T-helper 2 cell (primary cell): ENCODE results near the gene RNF123.
A peak's percentile ranks its signal among the peaks of the same experiment; 100 is the strongest.
"Not testable (repeated sequence)": the region's sequence is repeated elsewhere in the genome, so short reads cannot be mapped to it uniquely, and the experiment has no call there.

Experiments used
- DNase-seq, 5 experiments: peaks; one replicate each; pipeline versions ENCODE4 v3.0.0 to v3.0.0-alpha.2; 2012 to 2022

Gene RNF123

DNA sequence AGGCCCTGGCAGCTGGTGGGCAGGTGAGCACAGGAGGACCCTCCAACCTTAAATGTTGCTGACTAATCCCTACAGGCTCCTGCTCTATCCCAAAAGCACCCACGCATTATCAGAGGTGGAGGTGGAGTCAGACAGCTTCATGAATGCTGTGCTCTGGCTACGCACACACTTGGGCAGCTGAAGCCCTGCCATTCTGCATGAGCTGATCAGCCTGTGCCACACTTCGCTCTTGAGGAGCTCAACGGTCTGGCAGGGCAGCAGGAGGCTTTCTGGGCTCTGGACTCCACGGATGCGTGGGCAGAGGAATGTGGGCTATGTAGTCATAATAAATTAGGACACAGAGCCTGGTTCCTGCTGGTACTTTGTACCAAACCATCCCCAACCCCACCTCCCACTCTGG, 6.2 kb upstream of the RNF123 start:
- DNase-seq: no peak

GRCh38 chr3:49684453-49684852, 4.9 kb upstream of the RNF123 start:
- DNase-seq: not testable (repeated sequence)

DNA sequence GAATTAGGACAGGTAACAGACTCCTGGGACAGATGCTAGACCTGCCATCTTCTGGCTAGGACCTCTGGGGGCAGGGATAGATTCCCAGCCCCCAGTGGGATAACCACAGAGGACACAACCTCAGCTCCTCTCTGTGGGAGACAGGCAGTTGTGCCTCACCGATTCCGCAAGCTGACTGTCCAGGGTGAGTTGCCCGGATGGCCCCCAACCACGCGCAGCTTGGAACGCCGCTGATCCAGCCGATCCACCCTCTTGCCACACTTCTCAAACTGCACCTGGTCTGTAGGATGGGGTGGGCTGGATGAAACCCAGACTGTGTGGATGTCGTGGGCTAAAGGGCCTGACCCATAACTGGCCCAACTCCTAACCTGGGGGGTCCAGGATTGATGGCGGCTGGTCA, 4.3 kb upstream of the RNF123 start:
- not testable (repeated sequence) for DNase-seq

GRCh38 chr3:49685846-49686245, 3.5 kb upstream of the RNF123 start:
- not testable (repeated sequence) for DNase-seq

- peak in 3 of 5 experiments; percentile 22 to 29 (median 23) for DNase-seq
These were observed 3.0 kb upstream of the RNF123 start for GRCh38 chr3:49686346-49686745.

GRCh38 chr3:49686769-49687423, 2.5 kb upstream of the RNF123 start:
- peak in 3 of 5 experiments; percentile 15 to 43 (median 27) for DNase-seq

DNA sequence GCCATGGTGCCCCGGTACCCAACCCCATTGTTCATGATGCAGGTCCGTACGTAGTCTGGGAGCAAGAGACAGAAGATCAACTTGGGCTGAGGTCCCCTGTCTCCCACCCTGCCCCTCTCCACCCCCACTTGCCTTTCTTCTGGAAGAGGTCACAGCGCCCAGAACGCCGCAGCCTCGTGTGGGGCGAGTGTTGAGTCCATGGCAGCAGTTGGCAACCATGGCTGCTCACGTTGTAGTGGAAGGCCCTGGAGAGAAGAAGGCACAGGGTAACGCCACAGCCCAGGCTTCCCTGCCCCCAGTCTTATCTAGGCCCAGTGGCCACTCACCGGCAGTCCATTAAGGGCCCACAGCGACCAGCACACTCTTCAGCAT, 1.9 kb upstream of the RNF123 start:
- DNase-seq: not testable (repeated sequence)

DNA sequence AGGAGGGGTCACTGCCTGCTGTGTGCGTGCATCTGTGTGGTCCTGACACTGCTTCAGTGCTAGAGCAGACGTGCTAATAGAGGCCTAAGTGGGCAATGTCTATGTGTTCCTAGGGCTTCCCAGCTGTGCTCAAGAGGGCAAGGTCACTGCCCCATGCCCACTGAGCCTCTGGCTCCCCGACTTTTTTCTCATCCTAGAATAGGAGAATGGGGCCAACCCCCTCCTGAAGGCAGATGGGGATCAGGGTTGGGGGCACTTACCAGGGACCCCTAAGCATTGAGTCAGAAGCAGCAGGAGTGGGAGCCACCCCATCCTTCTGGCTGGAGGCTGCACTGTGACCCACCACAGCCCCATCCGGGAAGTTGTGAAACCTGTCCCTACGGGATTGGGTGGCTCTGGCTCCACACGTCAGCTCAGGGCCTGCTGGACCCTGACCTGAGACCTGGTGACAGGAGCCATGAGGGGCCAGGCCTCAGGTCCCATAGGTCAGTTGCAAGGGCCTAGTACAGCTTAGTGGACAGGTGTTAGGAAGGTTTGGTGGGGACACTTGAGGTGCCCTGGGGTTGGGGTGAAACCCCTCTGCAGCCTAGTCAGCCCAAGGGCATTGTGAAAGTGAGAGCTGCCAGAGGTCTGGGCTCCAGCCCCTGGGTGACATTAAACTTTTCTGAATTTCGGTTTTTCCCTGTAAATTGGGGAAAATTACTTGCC, 865 bp upstream of the RNF123 start:
- not testable (repeated sequence) for DNase-seq

DNA sequence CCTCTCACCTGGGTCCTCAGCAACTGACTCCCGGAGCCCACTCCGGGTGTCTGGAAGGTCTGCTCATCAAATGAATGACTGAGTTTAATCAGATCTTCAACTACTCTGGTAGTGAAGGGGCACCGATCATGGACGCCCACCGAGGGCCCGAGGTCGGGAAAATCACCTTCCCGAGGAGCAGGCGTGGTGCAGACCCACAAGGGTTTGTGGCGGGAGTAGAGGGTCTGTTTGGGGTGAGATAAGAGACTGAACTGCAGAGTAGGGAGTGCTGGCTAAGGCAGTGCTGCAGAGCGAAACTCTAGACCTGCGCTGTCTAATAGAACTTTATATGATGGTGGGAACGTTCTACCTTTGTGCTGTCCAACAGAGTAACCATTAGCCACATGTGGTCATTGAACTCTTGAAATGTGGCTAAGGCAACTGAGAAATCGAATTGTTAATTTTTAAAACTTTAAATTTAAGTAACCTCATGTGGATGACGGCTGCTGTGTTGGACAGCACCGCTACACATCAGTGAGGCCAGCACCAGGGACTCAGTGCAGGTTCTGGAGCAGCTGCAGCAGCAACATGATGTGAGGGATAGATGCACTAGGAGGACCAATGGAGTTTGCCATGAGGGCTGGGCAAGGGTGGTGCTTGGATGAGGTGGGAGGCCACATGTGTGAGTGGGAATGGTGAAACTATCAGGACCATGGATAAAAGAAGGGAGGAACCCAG, 709 bp downstream of the RNF123 start:
- not testable (repeated sequence) for DNase-seq

DNA sequence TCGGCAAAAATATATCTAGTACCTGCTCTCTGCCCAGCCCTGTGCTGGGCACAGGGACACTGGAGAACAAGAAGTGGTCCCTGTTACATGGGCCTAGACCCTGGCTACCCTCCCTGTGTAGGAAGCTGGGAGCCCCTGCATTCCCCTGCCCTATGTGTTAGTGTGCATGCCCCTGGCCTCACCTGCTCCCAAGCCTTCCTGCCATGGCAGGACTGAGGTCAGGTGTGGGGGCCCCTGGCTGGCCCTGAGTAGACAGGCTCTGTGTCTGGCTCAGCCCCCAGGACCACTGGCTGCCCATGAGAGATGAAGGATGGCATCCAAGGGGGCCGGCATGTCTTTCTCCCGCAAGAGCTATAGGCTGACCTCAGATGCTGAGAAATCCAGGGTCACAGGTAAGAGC, 1.5 kb downstream of the RNF123 start:
- DNase-seq: not testable (repeated sequence)

GRCh38 chr3:49691481-49691880, 2.1 kb downstream of the RNF123 start:
- DNase-seq: not testable (repeated sequence)

- DNase-seq: not testable (repeated sequence)
These were observed 5.2 kb downstream of the RNF123 start for GRCh38 chr3:49694409-49695070.

- DNase-seq: not testable (repeated sequence)
These were observed 6.1 kb downstream of the RNF123 start for GRCh38 chr3:49695350-49696015.

DNA sequence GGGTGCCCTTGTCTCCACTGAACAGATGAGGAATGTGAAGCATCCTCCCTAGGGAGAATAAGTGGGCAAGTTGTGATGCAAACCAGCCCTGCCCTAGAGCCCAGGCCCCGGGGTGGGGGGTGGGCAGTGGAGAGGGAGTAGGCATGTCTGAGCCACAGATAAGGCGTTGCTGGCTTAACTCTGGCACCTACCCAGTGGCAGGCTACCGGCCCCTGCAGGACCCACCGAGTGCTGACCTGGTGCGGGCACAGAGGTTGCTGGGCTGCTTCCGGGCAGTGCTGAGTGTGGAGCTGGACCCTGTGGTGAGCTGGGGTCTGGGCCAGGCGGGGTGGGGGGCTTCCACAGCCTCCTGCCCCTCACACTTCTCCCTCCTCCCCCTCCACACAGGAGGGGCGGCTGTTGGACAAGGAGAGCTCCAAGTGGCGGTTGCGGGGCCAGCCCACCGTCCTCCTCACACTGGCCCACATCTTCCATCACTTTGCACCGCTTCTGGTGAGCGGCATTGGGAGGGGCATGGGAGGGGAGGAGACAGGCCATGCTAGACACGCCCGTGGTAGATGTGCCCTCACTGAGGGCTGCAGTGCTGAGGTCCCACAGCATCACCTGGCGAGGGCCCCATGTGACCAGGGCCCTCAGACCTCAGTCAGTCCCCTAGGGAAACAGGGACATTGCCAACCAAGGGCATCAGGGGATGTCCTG, 10.1 kb downstream of the RNF123 start:
- DNase-seq: no peak

GRCh38 chr3:49700014-49700413, 10.7 kb downstream of the RNF123 start:
- no peak for DNase-seq

- DNase-seq: no peak
These were observed 11.2 kb downstream of the RNF123 start for GRCh38 chr3:49700453-49701128.

- DNase-seq: no peak
These were observed 12.2 kb downstream of the RNF123 start for GRCh38 chr3:49701388-49702077.

DNA sequence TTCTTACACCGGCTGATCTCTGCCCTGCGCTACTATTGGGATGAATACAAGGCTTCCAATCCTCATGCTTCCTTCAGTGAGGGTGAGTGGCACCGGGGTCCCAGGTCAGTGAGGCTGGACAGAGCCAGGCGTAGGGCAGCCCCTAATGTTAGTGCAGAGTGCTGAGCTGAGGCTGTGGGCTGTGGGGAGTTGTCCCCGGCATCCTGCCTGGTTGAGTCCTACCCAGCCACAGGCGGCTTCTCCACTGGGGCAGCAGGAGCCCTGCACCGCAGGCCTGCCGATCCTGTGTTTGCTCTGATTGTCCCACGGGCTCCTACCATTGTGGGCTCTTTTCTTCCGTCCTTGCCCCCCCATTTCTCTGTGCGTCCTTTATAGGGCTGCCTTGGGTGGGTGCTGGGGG, 13.3 kb downstream of the RNF123 start:
- DNase-seq: no peak

- DNase-seq: peak in 4 of 5 experiments; percentile 40 to 77 (median 48)
These were observed 14.1 kb downstream of the RNF123 start for GRCh38 chr3:49703443-49703927.

DNA sequence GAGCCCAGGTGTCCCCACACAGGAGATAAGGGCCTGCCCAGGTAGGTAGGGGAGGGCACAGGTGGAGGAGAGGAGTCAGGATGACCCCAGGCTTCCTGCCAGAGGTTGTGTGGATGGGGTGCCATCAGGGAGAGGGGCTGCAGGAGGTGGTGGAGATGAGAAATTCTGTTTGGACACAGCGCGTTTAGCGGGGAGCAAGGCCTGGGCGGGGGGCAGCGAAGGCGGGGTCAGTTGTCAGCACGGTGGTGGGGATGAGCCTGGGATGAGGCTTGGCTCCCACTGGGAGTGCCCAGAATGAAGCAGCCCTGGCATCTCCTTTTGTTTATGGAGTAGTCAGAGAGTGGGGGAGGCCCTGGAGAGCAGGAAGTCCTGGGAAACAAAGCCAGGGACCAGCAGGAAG, 14.6 kb downstream of the RNF123 start:
- DNase-seq: no peak
